GM19035 (cell line): ENCODE results near the gene NPFF.
A peak's percentile ranks its signal among the peaks of the same experiment; 100 is the strongest.
"Not testable (repeated sequence)": the region's sequence is repeated elsewhere in the genome, so short reads cannot be mapped to it uniquely, and the experiment has no call there.

Experiments used
- ATAC-seq: cut with Tn5 transposase; IDR thresholded peaks from one replicate; pipeline ENCODE4 v1.9.1; 2021; ENCODE audit not compliant: unreplicated experiment

NPFF gene, protein sequence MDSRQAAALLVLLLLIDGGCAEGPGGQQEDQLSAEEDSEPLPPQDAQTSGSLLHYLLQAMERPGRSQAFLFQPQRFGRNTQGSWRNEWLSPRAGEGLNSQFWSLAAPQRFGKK

DNA sequence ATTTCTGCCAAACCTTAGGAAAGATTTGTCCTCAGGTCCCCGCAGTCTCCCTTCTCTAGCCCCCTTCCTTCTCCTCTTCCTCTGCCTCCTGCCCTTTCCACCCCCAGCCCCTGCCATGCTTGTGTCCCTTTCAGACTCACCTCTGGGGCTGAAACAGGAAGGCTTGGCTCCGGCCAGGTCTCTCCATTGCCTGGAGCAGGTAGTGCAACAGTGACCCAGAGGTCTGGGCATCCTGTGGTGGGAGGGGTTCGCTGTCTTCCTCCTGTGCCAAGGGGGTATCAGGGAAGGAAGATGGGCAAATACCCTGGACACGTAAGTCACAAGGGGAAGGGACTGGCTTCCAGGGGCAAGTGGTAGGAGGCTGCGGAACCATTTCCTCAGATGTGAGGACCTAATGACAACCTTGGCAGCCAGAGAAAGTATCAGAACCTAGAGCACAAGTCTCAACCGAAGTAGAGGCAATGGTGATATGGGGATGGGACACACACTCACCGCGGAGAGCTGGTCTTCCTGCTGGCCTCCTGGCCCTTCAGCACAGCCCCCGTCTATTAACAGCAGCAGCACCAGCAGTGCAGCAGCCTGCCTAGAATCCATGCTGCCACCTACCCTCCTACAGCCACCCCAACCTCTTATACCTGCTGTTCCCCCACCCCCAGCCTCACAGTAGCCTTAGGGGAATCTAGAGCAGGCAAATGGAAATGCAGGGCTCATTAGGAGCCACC lies at the start of gene NPFF:
TSS of gene NPFF (minus strand) at position 604 of the 722 bp plus-strand sequence. CDS start at position 594, 10 bp downstream.
- ATAC-seq, result no peak

DNA sequence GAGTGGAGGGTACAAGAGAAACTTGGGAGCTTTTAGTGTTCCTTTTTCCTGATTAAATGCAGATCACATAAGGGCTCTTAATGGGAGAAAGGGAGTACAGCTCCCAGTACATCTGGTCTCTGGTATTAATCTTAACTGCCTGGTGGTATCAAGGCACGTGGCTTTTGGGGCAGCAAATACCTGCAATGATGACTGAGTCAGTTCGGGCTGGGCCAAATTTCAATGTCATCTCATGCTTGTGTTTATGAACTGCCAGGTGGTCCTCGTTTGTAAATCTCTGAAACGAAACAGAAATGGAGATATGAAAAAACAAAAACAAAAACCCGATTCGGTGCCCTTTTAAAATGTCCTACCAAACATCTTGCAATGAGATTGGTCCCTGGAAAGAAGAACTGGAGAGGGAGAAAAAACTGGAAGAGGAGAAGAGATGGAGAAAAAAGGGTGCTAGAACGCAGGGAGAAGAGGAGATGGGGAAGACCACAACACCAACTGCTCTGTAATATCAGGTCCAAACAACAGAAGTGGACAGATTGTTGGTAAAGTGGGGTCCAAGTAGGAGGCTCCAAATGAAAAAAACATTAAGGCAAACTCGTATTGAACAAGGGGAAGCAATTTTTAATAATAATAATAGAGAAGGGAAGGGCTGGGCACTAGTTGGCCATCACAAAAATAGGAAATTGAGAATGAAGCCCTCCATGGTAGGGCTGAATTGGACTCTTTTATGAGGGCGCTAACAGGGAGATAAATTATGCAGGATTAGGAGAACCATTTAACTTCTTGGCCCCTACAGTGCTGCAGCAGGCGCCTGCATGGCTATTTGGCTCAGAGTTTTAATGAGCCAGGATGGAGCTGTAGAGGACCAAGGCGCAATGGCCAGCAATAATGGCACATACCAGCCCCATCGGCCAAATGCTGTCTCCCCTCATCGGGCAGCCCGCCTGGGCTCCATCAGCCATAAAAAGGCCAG lies 45.4 kb upstream of the NPFF start:
- ATAC-seq, result no peak

DNA sequence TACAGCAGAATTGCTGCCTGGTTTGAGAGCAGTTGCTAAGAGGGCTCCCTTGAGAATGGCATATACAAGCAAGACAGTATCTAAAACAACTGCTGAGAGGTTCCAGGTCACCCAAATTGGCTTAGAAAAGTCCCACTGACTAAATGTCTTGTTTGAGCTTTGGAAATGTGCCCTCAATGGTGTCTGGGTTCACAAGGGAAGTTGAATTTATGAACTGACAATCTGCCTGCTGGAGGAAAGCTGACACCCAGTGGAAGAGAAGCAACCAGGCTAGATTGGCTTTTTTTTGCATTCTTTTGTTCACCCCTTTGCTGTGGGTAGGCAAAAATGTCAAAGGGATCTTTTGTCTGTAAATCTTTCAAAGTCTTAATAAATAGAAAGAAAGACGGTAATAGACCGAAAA lies 44.6 kb upstream of the NPFF start:
- no peak for ATAC-seq

DNA sequence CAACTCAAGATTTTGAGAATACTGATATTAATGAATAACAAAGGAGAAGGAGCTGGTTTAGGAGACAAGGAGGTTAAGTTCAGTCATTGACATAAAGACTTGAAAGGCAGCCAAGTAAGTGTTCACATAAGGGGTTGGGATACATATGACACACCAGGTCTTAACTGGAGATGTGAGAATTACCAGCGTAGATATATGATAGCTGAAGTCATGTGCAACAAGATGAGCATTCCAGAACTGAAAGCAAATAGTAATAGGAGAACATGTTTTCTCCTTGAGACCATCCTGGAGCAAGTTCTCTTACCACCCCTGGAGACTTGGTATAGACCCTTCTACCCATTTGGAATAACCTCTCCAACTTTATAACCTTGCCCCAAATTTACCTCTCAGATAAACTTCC lies 43.3 kb upstream of the NPFF start:
- no peak for ATAC-seq

DNA sequence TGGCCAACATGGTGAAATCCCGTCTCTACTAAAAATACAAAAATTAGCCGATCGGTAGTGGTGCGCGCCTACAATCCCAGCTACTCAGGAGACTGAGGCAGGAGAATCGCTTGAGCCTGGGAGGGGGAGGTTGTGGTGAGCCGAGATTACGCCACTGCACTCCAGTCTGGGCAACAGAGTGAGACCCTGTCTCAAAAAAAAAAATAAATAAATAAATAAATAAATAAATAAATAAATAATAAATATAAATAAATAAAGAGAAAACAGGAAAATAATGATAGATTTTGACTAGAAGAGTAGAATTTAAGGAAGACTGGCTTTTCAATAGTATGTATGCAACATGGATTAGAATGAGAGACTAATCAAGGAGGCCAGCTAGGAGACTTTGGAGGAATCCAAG lies 42.8 kb upstream of the NPFF start:
- not testable (repeated sequence) for ATAC-seq

DNA sequence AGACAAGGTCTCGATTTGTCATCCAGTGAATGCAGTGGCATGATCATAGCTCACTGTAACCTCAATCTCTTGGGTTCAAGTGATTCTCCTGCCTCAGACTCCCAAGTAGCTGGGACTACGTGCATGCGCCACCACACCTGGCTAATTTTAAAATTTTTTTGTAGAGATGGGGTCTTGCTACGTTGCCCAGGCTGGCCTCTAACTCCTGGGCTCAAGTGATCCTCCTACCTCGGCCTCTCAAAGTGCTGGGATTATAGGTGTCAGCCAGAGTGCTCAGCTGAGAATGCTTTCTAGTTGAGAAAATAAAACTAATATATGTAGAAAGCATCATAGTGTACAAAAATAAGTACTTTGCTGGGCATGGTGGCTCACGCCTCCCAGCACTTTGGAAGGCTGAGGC lies 41.1 kb upstream of the NPFF start:
- not testable (repeated sequence) for ATAC-seq

DNA sequence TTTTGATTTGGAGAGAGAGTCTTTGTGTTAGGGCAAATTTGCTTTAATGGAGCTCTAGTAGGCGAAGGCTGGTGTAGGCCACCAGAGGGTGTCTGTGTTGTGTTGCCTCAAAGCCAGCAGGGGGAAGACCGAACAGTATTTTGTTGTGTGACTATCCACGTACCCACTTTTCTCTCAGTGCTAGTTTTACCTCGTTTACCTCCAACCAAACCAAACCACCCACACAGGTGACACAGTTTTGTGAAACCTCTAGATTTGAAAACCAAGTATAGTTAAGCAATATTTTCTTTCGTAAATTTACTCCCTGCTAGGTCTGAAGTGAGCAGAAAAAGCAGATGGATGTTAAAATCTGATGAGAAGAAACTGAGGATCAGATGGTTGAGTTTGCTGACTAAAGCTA lies 36.3 kb upstream of the NPFF start:
- ATAC-seq, result peak; percentile 81

DNA sequence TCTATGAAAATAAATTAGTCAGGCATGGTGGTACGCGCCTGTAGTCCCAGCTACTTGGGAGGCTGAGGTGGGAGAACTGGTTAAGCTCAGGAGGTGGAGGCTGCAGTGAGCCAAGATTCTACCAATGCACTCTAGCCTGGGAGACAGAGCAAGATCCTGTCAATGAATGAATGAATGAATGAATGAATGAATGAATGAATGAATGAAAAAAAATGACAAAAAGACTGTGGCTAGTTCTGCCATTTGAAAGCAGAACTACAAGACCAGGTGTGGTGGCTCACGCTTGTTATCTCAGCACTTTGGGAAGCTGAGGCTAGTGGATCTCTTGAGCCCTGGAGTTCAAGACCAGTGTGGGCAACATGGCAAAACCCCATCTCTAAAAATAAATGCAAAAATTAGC lies 32.2 kb upstream of the NPFF start:
- no peak for ATAC-seq

DNA sequence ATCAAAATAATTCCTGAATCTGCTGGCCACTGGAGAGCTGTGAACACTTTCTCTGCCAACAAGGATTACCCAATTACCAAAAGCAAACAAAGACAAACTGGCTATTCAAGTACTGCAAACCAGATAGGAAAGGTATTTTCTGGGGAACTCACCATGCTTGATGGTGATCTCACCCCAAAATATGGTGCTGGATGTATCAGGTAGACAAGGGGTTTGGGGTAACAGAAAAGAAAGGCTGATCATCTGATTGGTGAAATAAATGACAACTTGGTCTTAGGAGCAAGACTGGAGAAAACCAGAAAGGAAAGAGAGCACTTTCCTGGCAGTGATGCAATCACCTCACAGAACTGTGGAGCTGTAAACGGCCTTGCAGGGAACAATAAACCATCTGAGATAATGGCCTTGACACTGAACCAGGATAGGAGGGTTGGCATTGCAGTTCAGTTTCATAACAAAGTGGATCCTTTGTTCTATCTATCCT lies 31.0 kb upstream of the NPFF start:
- ATAC-seq, result no peak

DNA sequence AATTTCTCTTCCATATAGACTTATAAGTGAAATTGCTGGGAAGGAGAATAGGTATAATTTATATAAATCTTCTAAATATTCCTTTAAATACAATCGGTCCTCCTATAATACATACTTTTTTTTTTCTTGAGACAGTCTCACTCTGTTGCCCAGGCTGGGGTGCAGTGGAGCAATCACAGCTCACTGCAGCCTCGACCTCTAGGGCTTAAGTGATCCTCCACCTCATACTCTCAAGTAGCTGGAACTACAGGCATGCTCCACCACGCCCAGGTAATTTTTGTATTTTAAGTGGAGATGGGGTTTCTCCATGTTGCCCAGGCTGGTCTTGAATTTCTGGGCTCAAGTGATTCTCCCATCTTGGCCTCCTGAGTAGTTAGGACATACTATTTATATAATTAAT lies 29.7 kb upstream of the NPFF start:
- no peak for ATAC-seq

DNA sequence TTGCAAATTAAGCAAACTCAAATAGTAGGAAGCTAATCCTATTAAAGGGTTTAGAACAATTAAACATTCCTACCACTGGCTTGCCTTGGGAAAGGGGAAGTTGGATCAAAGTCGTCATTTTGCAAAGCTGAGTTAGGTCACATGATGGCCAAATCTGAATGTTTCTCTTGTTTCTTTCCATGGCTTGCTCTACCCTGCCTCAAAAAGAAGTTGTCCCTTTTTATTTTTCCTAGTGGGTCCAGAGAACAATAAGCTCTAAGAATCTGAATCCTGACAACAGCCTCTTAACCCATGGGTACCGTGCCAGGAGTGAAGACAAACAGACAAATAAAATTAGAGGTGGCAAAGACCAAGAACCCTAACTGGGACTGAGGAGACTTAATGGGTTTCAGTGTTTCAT lies 26.2 kb upstream of the NPFF start:
- ATAC-seq, result no peak

DNA sequence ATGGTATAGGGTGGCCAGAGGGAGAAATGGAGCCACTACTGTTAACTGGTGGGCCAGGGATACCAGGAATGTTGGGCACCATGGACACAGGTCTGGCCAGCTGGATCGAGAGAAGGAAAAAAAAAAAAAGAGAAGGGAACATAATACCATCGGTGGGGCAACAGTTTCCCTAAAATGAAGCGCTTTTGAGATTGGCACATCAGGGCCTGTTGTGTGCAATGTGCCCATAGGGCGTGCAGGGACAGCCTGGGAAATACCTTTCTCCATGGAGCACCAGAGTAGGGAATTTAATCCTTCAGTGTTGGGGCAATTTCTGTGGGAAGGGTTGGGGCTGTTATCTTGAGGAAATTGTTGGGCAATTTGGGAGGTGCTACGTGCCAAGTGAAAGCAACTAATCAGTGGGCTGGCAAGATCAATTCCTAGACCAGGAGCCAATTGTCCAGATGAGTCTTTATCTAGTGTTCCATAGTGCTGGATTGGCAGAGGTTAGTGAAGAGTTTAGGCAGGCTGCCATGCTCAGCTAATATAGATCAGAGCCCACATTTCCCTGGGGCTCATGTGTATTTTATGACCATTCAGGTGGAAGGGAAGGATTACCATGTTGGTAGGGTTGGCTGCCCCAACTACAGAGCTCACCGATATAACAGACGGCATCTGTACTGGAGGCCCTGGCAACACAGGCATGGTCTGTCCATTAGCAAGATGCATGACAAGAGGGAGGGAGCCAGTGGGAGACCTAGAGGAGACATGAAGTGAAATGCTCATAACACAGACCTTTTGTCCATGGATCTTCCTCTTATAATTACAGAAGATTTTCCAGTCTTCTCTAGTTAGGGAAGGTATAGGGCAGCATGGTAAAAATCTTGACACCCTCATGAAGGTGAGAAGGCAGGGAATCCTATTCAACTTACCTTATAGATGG lies 25.5 kb upstream of the NPFF start:
- no peak for ATAC-seq

DNA sequence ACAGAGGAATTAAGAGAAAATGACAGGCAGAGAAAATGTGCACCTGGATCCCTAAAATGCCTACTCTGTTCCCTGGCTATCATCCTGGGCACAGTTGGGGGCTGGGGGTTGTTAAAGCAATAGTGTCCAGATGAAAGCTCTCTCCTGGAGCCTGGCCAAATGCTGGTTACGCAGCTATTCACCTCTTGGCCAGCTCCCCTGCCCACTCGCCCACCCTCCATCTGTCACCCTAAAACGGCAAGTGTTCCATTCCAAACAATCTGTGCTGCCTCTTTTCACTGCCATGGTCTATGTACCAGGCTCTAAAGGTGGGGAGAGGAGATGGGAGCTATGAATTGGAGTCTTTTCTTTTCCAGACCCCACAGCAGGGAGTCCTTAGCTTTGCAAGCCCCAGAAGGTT lies 24.7 kb upstream of the NPFF start:
- no peak for ATAC-seq

DNA sequence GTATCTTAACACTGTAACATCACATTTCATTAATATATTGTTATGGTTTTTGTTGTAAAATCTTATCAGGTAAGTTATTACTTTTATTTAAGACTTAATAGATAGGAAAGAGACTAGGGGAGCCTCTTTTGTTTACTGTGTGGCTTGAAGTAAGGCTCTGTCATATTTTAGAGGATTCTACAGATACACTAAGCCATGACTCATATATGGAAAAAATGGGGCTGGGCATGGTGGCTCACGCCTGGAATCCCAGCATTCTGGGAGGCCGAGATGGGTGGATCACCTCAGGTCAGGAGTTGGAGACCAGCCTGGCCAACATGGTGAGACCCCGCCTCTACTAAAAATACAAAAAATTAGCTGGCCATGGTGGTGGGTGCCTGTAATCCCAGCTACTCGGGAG lies 23.6 kb upstream of the NPFF start:
- no peak for ATAC-seq

DNA sequence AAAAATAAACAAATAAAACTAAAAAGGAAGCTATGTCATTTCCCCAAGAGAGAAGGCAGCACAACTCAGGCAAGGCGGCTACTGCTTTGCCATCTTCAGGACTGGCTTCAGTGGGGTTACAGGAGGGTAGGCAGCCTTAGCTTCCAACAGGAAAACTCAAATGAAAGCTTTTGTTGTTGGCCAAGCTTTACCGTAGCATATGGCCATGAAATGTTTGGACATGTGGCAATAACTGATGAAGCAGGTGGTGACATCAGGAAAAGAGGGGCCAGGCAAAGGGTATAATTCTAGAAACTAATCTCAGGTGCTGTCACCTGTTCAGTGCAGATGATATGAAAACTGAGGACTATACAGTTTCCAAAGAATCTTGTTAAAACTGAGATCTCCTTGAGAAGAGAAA lies 22.8 kb upstream of the NPFF start:
- no peak for ATAC-seq

DNA sequence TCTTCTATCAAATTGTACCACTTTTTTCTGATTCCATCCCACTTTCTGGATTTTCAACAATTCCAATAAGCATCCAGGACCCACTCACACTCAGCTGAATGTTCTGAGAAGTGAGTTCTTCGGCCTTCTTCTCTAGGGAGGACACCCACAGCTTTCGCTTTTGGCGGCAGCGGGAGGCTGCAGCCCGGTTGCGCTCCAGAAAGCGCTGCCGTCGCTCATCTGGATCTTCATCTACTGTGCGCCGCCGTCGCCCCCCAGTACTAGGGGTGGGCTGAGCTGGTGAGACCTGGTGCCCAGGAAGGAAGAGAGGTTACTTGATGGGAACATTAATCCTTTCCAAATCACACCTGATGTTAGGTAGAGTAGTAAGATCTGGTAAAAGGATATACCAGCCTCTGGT lies 17.2 kb upstream of the NPFF start:
- ATAC-seq, result no peak

DNA sequence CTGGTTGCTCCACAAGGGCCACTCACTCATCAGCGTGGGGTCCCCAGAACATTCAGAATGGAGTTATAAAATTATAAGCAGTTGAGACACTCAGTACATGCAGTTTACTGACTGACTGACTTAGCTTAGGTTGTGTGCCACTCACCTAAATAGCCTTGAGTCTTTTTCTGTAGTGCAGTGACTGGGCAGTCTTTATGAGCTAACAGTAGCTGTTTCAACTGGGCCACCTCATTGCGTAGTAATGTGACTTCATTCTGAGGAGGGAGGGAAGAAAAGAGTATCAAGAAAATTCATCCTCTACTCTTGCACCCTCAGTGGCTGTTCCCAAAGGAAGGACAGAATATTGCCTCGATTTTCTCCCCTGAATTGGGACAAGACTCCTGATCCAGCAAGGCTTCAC lies 15.8 kb upstream of the NPFF start:
- no peak for ATAC-seq

DNA sequence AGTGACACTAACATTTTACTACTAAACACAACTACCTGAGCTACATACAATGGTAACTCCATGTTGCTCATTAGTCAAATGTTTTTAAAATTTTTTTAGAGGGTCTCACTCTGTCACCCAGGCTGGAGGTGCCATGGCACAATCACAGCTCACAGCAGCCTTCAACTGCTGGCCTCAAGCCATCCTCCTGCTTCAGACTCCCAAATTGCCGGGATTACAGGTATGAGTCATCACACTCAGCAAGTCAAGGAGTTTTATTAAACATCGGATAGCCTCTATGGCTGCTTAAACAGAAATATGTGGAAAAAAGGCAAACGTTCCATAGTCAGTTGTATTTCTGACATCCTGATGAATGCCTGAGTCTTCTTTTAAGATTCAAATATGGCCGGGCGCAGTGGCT lies 11.1 kb upstream of the NPFF start:
- no peak for ATAC-seq

DNA sequence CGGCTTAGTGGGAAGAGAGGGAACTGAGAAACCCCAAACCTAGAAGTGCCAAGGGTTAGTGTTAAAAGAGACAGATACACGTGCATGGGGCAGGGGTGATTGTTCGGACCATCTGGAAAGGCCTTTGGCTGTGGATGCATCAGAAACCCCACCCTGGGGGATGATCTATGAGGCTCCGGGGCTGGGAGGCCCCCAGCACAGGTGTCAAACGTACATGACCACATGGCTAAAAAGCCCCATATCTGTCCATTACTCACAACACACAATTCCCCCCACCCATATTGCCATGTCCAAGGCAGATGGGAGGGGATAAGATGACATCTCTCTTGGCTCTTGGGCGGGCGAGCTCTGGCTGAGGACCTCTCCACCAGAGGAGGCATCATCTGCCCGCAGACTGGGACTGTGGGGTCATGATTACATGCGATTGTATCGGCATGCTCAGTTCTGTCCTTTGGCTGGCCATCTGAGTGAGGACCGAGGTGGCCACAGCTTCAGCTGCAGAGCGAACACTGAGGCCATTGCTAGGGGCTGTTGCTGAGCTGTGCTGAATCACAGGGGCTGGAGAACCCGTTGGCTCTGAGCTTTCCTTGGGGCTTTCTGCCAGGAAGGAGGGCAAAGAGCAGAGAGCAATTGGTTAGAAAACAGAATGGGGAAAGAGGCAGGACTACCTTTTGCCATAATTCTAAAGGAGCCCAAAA lies 9.6 kb upstream of the NPFF start:
- no peak for ATAC-seq

DNA sequence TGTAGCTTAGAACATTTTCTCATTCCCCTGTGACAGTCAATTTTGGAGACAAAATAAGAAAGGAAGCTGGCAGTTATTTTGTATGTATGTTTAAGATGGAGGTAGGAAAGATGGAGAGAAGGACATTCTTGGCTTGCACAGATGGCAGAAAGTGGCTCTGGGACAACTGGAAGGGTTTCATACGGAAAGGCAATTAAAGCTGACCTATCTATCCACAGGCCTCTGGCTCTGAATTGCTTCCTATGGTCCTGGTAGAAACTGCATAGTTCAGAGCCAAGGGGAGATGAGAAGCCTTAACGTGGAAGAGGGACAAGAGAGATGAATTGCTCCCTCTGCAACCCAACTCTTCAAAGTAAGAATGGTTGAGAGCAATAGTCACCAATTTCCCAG lies 8.0 kb upstream of the NPFF start:
- no peak for ATAC-seq
